Mucosa of stomach (tissue), 1 donor: ENCODE data around the gene KEL.

Source experiments
- H3K27me3 ChIP-seq: one replicate; pipeline ENCODE4 v1.7.0; 2013; ENCODE audit warnings: mild to moderate bottlenecking, low read length; ENCODE audit not compliant: control insufficient read depth, insufficient read depth
- H3K36me3 ChIP-seq: one replicate; pipeline ENCODE4 v1.7.0; 2013; ENCODE audit warnings: low read length; ENCODE audit not compliant: control insufficient read depth, insufficient read depth
- H3K4me1 ChIP-seq: one replicate; pipeline ENCODE4 v1.7.0; 2013; ENCODE audit warnings: mild to moderate bottlenecking, low read length; ENCODE audit not compliant: control insufficient read depth, insufficient read depth
- H3K4me3 ChIP-seq: one replicate; pipeline ENCODE4 v1.7.0; 2013; ENCODE audit warnings: low read length
- H3K9ac ChIP-seq: one replicate; pipeline ENCODE4 v1.7.0; 2013; ENCODE audit warnings: mild to moderate bottlenecking, low read length, moderate library complexity
- H3K9me3 ChIP-seq: one replicate; pipeline ENCODE4 v1.7.0; 2013; ENCODE audit warnings: mild to moderate bottlenecking, low read length, moderate library complexity; ENCODE audit not compliant: control insufficient read depth
- donor health status: Pancreatic carcinoma.

Gene KEL

DNA sequence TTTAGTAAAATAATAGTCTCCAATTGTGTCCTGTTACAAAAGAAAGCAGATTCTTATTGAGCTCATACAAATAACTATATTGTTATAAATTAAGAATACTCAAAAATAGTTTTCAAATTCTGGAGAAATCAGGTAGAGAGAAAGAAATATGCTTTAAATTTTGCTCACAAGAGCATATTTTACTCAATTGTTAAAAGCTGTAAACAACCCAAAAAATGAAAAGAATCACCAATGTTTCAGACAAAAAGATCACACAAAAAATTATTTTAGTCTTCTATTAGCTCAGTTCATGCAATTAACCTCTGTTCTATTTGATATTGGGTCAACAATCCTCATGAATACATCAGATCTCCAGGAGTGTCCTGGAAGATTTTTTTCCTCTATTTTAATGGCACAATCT, 58.0 kb downstream of the KEL start:
- Histone ChIP-seq H3K4me1 (peaks cover 10% of the 10 kb centered on the region), H3K4me3 (no peak overlapping the region), H3K9ac (no peak overlapping the region), H3K9me3 (peaks cover 4% of the 10 kb centered on the region), H3K27me3 (no peaks in the 10 kb centered on the region), H3K36me3 (no peaks in the 10 kb centered on the region)

DNA sequence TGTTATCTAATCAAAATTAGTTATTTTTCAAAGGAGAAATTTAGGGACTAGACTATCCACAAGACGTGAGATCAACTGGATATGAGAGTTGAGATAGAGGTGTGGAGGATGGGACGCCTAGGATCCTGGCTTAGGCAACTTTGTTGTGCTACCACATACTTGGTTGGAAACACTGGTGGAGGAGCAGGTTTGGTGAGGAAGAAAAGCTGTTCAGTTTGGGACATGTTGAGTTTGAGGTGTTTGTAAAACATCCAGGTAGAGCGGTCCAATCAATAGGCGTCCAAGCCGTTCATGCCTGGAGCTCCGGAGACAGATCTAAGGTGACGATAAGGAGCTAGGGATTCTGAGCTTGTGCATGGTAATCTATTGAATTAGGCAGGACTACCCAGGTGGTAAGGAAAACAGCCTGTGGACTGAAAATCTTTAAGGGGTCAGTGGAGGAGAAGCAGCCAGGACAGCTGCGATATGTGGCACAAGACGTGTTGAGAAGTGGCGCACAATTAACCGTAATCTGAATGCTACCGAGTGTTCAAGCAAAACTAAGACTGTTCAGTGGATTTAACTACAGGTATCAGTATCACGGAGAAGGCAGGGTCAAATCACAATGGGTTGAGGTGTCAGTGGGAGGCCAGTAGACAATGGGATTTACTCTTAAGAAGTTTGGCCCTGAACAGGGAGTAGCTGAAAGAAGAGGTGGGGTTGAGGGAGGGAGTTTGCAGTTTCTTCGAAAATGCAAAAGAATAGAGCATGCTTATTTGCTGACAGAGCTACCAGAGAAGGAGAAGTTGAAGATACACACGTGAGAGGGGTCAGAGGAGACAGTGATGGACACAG, 60.5 kb downstream of the KEL start:
- Histone ChIP-seq H3K4me1 (peaks cover 7% of the 10 kb centered on the region), H3K36me3 (no peaks in the 10 kb centered on the region), H3K9ac (no peak overlapping the region), H3K27me3 (no peaks in the 10 kb centered on the region), H3K9me3 (peaks cover 4% of the 10 kb centered on the region), H3K4me3 (no peak overlapping the region)

DNA sequence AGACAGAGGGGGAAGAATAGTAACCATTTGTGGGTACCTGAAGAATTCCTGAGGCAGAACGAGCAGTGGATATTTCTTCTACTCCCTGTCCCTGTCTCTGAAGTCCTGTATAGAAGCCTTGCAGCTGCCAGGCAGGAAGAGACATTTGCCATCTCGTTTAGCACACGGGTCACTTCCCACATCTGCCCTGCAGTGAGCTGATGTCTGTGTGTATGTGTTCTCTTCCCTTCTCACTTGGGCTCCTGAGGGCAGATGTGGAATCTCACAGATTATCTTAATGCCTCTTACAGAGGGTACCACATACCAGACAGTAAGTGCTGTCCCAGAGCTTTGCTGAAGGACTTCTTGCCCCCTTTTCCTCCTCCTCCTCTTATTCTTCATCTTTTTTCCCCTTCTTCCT, 62.5 kb downstream of the KEL start:
- Histone ChIP-seq H3K36me3 (no peaks in the 10 kb centered on the region), H3K9ac (no peak overlapping the region), H3K4me1 (peaks cover 7% of the 10 kb centered on the region), H3K27me3 (peaks cover 3% of the 10 kb centered on the region), H3K4me3 (no peak overlapping the region), H3K9me3 (peaks cover 3% of the 10 kb centered on the region)

DNA sequence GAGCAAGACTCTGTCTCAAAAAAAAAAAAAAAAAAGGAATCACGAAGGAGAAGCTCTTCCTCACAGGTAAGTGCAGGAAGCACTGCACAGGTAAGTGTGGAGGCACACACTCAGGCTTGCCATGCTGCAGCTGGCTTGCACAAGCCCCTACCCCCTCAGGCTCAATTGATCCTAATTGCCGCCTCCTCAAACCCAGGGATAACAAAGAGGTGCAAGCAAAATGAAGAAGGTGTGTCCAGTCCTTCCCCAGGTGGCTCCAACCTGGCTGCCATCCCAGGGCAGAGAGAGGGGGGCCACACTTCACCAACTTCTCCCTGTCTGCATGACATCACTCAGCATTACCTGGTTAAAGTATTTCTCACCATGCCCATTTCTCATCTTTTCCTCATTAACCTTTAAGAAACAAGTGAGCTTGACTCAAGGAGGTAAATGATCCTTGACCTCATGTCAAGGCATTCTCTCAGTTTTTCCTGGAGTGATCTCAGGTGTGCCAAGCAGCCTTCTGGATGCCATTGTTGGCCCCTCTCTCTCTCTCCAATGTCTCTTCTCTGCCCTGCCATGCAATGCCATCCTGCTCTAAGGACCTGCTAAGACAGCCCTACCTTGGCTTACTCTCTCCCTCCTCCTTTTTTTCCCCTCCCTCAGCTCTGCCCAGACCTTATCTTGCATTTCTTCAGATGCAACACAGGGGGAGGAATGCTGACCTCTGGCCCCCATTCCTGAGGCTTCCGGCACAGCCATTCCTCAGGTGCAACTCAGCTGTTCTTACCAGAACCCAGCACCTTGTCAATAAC, 63.6 kb downstream of the KEL start:
- Histone ChIP-seq H3K9me3 (no peaks in the 10 kb centered on the region), H3K36me3 (no peaks in the 10 kb centered on the region), H3K4me1 (peaks cover 7% of the 10 kb centered on the region), H3K4me3 (no peak overlapping the region), H3K9ac (no peak overlapping the region), H3K27me3 (peaks cover 3% of the 10 kb centered on the region)

DNA sequence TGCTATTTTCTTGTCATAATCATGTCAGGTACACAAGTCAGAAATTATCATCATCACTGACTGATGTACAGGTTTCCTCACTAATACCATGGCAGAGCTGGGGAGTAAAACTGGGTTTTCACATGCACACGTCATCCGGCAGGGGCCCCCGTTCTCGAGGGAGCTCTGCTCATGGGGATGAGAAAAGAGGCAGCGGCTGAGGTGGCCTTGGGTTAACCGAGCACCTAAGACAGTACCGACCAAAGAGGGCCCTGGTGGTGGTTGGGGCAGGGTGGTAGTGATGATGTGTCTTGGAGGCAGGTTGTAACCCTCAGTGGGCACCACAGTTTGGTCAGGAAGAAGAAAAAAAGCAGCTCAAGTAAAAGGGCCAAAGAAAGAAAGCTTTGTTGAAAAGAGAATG, 64.5 kb downstream of the KEL start:
- H3K9ac ChIP-seq: no peak overlapping the region
- H3K4me3 ChIP-seq: no peak overlapping the region
- peaks cover 3% of the 10 kb centered on the region for H3K27me3 ChIP-seq
- H3K36me3 ChIP-seq: no peaks in the 10 kb centered on the region
- no peaks in the 10 kb centered on the region for H3K9me3 ChIP-seq
- peaks cover 7% of the 10 kb centered on the region for H3K4me1 ChIP-seq

- no peak overlapping the region for H3K9ac ChIP-seq
- H3K9me3 ChIP-seq: no peaks in the 10 kb centered on the region
- peaks cover 7% of the 10 kb centered on the region for H3K4me1 ChIP-seq
- no peak overlapping the region for H3K4me3 ChIP-seq
- H3K27me3 ChIP-seq: peaks cover 3% of the 10 kb centered on the region
- no peaks in the 10 kb centered on the region for H3K36me3 ChIP-seq
These were observed 65.3 kb downstream of the KEL start for GRCh38 chr7:142896741-142897379.

- Histone ChIP-seq H3K4me1 (peaks cover 7% of the 10 kb centered on the region), H3K27me3 (peaks cover 3% of the 10 kb centered on the region), H3K9me3 (no peaks in the 10 kb centered on the region), H3K4me3 (no peak overlapping the region), H3K36me3 (no peaks in the 10 kb centered on the region), H3K9ac (no peak overlapping the region)
These were observed 66.0 kb downstream of the KEL start for GRCh38 chr7:142896151-142896550.

GRCh38 chr7:142894985-142895593, 67.1 kb downstream of the KEL start:
- Histone ChIP-seq H3K4me1 (peaks cover 7% of the 10 kb centered on the region), H3K9me3 (no peaks in the 10 kb centered on the region), H3K9ac (no peak overlapping the region), H3K27me3 (peaks cover 3% of the 10 kb centered on the region), H3K4me3 (no peak overlapping the region), H3K36me3 (no peaks in the 10 kb centered on the region)

DNA sequence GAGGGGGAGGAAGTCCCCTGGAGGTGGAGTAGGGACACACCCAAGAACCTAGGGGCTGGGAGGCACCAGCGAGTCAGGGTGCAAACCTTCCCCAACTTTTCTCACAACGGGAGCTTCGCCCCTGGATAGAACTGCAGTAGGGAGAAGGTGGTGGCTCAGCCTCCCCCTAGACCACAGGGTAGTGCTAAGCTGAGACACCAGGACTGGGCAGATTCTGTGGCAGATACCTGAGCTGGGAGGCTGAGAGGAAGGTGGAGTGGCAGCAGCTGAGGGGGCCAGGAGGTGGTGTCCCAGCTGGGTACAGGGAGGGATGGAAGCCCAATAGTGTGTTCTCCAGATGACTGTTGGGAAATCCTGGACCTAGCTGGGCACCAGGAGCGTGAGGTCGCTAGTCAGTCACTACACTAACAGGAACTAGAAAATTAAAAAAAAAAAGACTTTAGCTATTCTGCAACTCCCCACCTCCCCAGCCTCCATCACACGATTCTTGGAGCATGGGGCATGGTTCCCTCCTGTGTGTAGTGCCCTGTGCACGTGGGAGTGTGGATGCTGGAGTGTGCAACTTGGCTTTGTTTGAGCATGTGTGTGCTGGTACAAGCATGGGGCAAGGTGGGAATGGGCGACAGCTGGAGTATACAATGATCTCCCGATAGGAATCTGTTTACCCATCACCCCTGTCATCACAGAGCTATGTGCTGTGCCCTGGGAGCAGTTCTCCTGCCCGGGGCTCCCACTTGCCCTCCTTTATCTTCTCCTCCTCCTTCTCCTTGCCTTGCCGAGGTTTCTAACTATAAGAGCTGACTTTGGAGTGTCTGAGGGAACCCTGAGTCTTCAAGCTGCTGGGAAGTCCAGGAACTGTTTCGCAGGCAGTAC, 67.8 kb downstream of the KEL start:
- Histone ChIP-seq H3K27me3 (peaks cover 3% of the 10 kb centered on the region), H3K9ac (no peak overlapping the region), H3K9me3 (no peaks in the 10 kb centered on the region), H3K36me3 (no peaks in the 10 kb centered on the region), H3K4me3 (no peak overlapping the region), H3K4me1 (peaks cover 7% of the 10 kb centered on the region)

DNA sequence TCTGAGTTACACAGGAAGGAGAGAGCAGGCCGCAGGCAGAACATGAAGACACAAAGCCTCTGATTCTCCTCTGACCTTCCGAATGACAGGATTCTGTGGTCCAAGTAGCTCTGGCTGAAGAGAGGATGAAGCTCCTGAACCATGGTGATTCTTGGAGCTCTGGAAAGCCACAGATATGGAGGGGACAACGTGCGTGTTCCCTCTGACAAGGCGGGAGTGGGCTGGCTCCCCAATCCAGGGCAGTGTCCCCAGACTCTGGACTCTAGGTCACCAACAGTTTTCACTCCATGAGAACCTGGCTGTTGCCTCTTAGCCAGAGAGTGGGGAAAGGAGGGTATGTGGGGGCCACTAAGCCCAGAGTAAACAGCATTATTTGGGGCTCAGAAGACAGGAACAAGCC, 69.2 kb downstream of the KEL start:
- Histone ChIP-seq H3K36me3 (no peaks in the 10 kb centered on the region), H3K4me3 (no peak overlapping the region), H3K9ac (no peak overlapping the region), H3K9me3 (no peaks in the 10 kb centered on the region), H3K4me1 (no peaks in the 10 kb centered on the region), H3K27me3 (peaks cover 3% of the 10 kb centered on the region)

GRCh38 chr7:142891490-142892082, 70.6 kb downstream of the KEL start:
- H3K27me3 ChIP-seq: peaks cover 3% of the 10 kb centered on the region
- H3K36me3 ChIP-seq: no peaks in the 10 kb centered on the region
- H3K9me3 ChIP-seq: no peaks in the 10 kb centered on the region
- no peak overlapping the region for H3K9ac ChIP-seq
- no peaks in the 10 kb centered on the region for H3K4me1 ChIP-seq
- H3K4me3 ChIP-seq: no peak overlapping the region
